Thyroid gland (tissue), 4 donors: ENCODE results near the gene TRANK1. TPM values are rescaled to one million over a fixed set of nuclear protein-coding genes. Genes with fewer than 3 reads are reported as not detected.
"Not testable (repeated sequence)": the region's sequence is repeated elsewhere in the genome, so short reads cannot be mapped to it uniquely, and the experiment has no call there.

ENCODE experiments used
- DNase-seq, 2 donors: peaks; one replicate each; pipeline ENCODE4 v3.0.0-alpha.2; 2019
- H3K27ac ChIP-seq, 3 donors: fragments of 200-600 bp; sonication (generic); 1 replicate in 2 of 3; 2 replicates in 1 of 3; pipeline ENCODE4 v1.5.1; 2016 to 2019; ENCODE audit warnings: mild to moderate bottlenecking in 1 of 3, moderate library complexity in 1 of 3
- H3K27me3 ChIP-seq: fragments of 200-600 bp; sonication (generic); one replicate; pipeline ENCODE4 v1.5.1; 2019
- H3K36me3 ChIP-seq, 2 donors: fragments of 200-600 bp; sonication (generic); one replicate each; pipeline ENCODE4 v1.5.1; 2016 to 2019
- H3K4me1 ChIP-seq, 2 donors: fragments of 200-600 bp; sonication (generic); one replicate each; pipeline ENCODE4 v1.5.1; 2017 to 2019
- H3K4me3 ChIP-seq, 3 donors: fragments of 200-600 bp; sonication (generic); replicated peaks in 1 of 3; 1 replicate in 2 of 3; 2 replicates in 1 of 3; pipeline ENCODE4 v1.5.1; 2016; ENCODE audit warnings: mild to moderate bottlenecking in 1 of 3
- H3K9me3 ChIP-seq: fragments of 200-600 bp; sonication (generic); one replicate; pipeline ENCODE4 v1.5.1; 2017
- CTCF ChIP-seq, 6 experiments: fragments of 200-600 bp in 3 of 6; fragments of 450-650 bp in 3 of 6; sonication (generic) in 3 of 6; IDR thresholded peaks; one replicate each; pipeline ENCODE4 v1.5.1; 2016 to 2019; ENCODE audit warnings: antibody characterized with exemption in 6 of 6, mild to moderate bottlenecking in 2 of 6, inconsistent platforms in 1 of 6, moderate library complexity in 1 of 6
- POLR2A ChIP-seq, 2 donors: fragments of 450-650 bp; IDR thresholded peaks; one replicate each; pipeline ENCODE4 v1.6.1; 2017; ENCODE audit warnings: antibody characterized with exemption in 2 of 2, mild to moderate bottlenecking in 2 of 2, moderate library complexity in 1 of 2
- WGBS, 2 donors: methylation state at CpG; one replicate each; pipeline ENCODE4 v1.1.5; 2017; 5-methylcytosine and 5-hydroxymethylcytosine counted together
- intact Hi-C: fragments of 100-400 bp; cut with DNase I; formaldehyde crosslinking; loops from one replicate; pipeline ENCODE4 v1.15.1; 2023
- total RNA-seq, 4 donors: library from RNA; depleted of rRNA; stranded (reverse); fragments of >200 nt; gene quantifications; one replicate each; pipeline ENCODE4 v1.2.3, GENCODE V29; 2016

The TRANK1 gene
- total RNA-seq, 4 donors from 2014 or later: 11.7 to 26.3 (median 18.5) TPM

GRCh38 chr3:36941162-36941561 is 3.7 kb downstream of the TRANK1 start:
- TF ChIP-seq CTCF (IDR thresholded peaks at IDR 0.05) (no peak), POLR2A (IDR thresholded peaks at IDR 0.05) (no peak)
- no peak overlapping the region for H3K27ac ChIP-seq
- no peaks in the 10 kb centered on the region for H3K36me3 ChIP-seq
- H3K4me3 ChIP-seq: no peak overlapping the region
- no peaks in the 10 kb centered on the region for H3K27me3 ChIP-seq
- intact Hi-C loops: no loop called here
- no peak for DNase-seq
- no peaks in the 10 kb centered on the region for H3K9me3 ChIP-seq
- H3K4me1 ChIP-seq: peaks cover 15 to 28% of the 10 kb centered on the region in 2 donors
- WGBS, 2 donors: 90% methylated on average over 2 of the region's 2 CpGs

- 86 to 90% methylated on average over 1 of the region's 1 CpG for WGBS, 2 donors
- Histone ChIP-seq H3K36me3 (no peaks in the 10 kb centered on the region), H3K4me1 (peaks cover 6 to 17% of the 10 kb centered on the region in 2 donors), H3K9me3 (no peaks in the 10 kb centered on the region), H3K27ac (no peak overlapping the region), H3K4me3 (no peak overlapping the region), H3K27me3 (no peaks in the 10 kb centered on the region)
- intact Hi-C loops: no loop called here
- TF ChIP-seq CTCF (IDR thresholded peaks at IDR 0.05) (no peak), POLR2A (IDR thresholded peaks at IDR 0.05) (no peak)
- DNase-seq: no peak
These were observed 7.4 kb downstream of the TRANK1 start for GRCh38 chr3:36937492-36937891.

DNA sequence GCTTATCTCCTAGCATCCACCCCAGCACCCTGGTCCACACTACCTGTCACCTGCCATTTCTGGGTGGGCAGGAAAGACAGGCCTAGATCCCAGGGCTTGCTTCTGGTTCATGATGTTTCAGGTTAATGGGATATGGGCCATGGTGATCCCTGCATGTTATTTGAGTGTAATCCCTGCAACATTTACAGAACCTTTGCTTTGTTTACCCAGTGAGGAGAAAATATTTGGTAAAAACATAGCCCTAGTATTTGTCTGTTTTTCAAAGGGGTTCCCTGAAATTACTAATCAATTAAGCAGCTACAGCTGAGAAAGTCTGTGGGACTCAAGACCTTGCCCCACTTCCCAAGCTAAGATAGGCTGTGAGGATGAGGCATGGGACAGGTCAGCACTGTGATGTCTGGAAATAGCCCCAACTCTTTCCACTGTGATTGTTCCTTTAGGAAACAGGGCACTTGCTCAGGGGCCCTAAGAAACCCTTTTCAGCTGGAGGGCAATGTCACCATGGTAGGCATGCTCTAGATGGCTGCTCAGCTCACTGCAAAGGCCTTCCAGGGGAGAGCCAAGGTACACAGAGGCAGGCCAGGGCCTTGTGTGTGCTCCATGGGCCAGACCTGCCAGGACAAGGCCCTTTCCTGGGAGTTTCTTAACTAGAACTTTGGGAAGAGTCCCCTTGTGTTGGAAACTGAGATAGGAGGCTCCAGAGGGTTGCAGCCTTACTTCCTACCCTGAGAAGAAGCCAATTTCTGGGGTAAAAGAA is 11.1 kb downstream of the TRANK1 start:
- DNase-seq: no peak
- Histone ChIP-seq H3K4me3 (no peak overlapping the region), H3K9me3 (no peaks in the 10 kb centered on the region), H3K27me3 (no peaks in the 10 kb centered on the region), H3K36me3 (no peaks in the 10 kb centered on the region), H3K27ac (no peak overlapping the region), H3K4me1 (no peaks in the 10 kb centered on the region)
- intact Hi-C loops: no loop called here
- no peak for TF ChIP-seq POLR2A (IDR thresholded peaks at IDR 0.05)
- TF ChIP-seq CTCF (IDR thresholded peaks at IDR 0.05): no peak

GRCh38 chr3:36931424-36931823 is 13.4 kb downstream of the TRANK1 start:
- DNase-seq, H3K9me3 ChIP-seq, H3K4me1 ChIP-seq, H3K27me3 ChIP-seq, H3K4me3 ChIP-seq, H3K27ac ChIP-seq, H3K36me3 ChIP-seq, intact Hi-C loops: not testable (repeated sequence)
- WGBS, 2 donors: 95 to 100% methylated on average over 1 of the region's 1 CpG

DNA sequence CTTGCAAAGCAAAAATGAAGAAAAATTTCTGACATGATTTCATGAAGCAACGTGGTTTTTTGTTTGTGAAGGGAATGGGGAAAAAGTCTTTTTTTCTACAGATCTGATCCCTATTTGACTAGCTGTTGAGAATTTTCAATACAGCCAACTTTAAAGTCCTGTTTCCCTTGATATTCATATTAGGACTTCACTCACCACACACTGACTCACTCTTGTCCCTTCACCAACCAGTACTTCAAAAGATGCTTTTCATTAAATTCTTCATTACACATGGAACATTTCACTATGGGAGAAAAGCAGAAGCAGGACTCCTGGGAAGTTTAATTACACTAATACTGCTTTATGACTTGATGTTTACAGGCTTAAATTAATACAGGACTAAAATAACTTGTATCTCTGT is 16.6 kb downstream of the TRANK1 start:
- Histone ChIP-seq H3K27ac (no peak overlapping the region), H3K36me3 (no peaks in the 10 kb centered on the region), H3K9me3 (no peaks in the 10 kb centered on the region), H3K4me1 (no peaks in the 10 kb centered on the region), H3K4me3 (no peak overlapping the region), H3K27me3 (no peaks in the 10 kb centered on the region)
- DNase-seq: no peak
- intact Hi-C loops: no loop called here
- 97 to 98% methylated on average over 1 of the region's 1 CpG for WGBS, 2 donors
- TF ChIP-seq CTCF (IDR thresholded peaks at IDR 0.05): no peak
- no peak for TF ChIP-seq POLR2A (IDR thresholded peaks at IDR 0.05)
